A549 (cell line): ENCODE measurements around the gene FASTK.

Experiments used
- CEBPB ChIP-seq, 2 experiments: fragments of >200 bp in 1 of 2; sonication (Bioruptor Twin) in 1 of 2; formaldehyde crosslinking in 1 of 2; IDR thresholded peaks; 2 replicates each; pipeline ENCODE4 v1.6.1; 2012 to 2016
- CHD2 ChIP-seq: fragments of 150-350 bp; IDR thresholded peaks from 2 replicates; pipeline ENCODE4 v1.6.1; 2014; ENCODE audit warnings: low read length; ENCODE audit not compliant: partially characterized antibody
- ELK1 ChIP-seq: fragments of 150-350 bp; IDR thresholded peaks from 2 replicates; pipeline ENCODE4 v1.6.1; 2014; ENCODE audit warnings: low read depth, mild to moderate bottlenecking, low read length
- EP300 ChIP-seq, 2 experiments: fragments of >200 bp; sonication (Bioruptor Twin); formaldehyde crosslinking; IDR thresholded peaks; 2 replicates in 1 of 2; 3 replicates in 1 of 2; pipeline ENCODE4 v1.6.1; 2016 to 2017
- HOXA7 ChIP-seq: fragments of 250-450 bp; sonication (Bioruptor Pico); IDR thresholded peaks from 2 replicates; pipeline ENCODE4 v1.5.0; 2020; ENCODE audit warnings: mild to moderate bottlenecking, moderate library complexity
- JUN ChIP-seq, 2 experiments: fragments of >200 bp; sonication (Bioruptor Twin); formaldehyde crosslinking; IDR thresholded peaks; 2 replicates in 1 of 2; 3 replicates in 1 of 2; pipeline ENCODE4 v1.6.1; 2016 to 2017
- MYC ChIP-seq: IDR thresholded peaks from 2 replicates; pipeline ENCODE4 v1.6.1; 2012; ENCODE audit warnings: mild to moderate bottlenecking, inconsistent platforms, low read length, improper control_type of control experiment, borderline replicate concordance
- NR3C1 ChIP-seq: fragments of >200 bp; sonication (Bioruptor Twin); formaldehyde crosslinking; IDR thresholded peaks from 3 replicates; pipeline ENCODE4 v1.6.1; 2017
- POLR2A ChIP-seq: IDR thresholded peaks from 2 replicates; pipeline ENCODE4 v1.6.1; 2012; ENCODE audit warnings: mild to moderate bottlenecking, low read length
- POLR2AphosphoS2 ChIP-seq: conservative IDR thresholded peaks from 2 replicates; pipeline ENCODE4 v1.6.1; 2012; ENCODE audit warnings: low read length, improper control_type of control experiment, inconsistent platforms
- REST ChIP-seq: fragments of 200-600 bp; sonication (generic); IDR thresholded peaks from 2 replicates; pipeline ENCODE4 v1.6.1; 2016; ENCODE audit warnings: antibody characterized with exemption, mild to moderate bottlenecking, moderate library complexity
- RFX5 ChIP-seq: fragments of 450-650 bp; IDR thresholded peaks from 2 replicates; pipeline ENCODE4 v1.7.1; 2014; ENCODE audit warnings: antibody characterized with exemption, mild to moderate bottlenecking, moderate library complexity
- TF ChIP-seq, protein P1 (sequence below): fragments of >200 bp; sonication (Bioruptor Twin); formaldehyde crosslinking; IDR thresholded peaks from 3 replicates; pipeline ENCODE4 v1.5.1; 2016

DNA sequence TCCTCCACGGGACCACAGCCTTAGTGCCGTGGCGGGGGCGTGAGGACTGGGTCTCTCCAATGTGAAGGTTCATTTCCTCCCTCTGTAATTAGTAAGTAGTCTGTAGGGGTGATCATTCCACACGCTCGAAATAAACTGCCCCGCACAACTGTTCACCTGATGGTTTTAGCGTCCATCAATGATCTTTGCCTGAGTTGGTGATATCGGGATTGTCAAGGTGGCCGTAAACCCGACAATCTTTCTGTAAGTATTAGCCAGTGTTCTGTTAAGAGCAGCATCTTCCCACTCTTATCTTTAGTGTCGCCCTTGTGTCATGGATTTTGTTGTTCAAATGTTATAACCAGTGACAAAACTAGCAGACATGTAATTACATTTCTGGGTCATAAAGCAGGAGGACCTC, 23.4 kb upstream of the FASTK start:
- TF ChIP-seq, protein P1, sequence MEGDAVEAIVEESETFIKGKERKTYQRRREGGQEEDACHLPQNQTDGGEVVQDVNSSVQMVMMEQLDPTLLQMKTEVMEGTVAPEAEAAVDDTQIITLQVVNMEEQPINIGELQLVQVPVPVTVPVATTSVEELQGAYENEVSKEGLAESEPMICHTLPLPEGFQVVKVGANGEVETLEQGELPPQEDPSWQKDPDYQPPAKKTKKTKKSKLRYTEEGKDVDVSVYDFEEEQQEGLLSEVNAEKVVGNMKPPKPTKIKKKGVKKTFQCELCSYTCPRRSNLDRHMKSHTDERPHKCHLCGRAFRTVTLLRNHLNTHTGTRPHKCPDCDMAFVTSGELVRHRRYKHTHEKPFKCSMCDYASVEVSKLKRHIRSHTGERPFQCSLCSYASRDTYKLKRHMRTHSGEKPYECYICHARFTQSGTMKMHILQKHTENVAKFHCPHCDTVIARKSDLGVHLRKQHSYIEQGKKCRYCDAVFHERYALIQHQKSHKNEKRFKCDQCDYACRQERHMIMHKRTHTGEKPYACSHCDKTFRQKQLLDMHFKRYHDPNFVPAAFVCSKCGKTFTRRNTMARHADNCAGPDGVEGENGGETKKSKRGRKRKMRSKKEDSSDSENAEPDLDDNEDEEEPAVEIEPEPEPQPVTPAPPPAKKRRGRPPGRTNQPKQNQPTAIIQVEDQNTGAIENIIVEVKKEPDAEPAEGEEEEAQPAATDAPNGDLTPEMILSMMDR = no peak
- TF ChIP-seq RFX5 (no peak), CEBPB (IDR thresholded peaks at IDR 0.05) (no peak), POLR2AphosphoS2 (no peak), MYC (no peak), POLR2A (no peak), HOXA7 (CRISPR knock-in tag) (no peak), REST (no peak), ELK1 (no peak), JUN (IDR thresholded peaks at IDR 0.05) (no peak), NR3C1 (no peak), CHD2 (no peak), EP300 (IDR thresholded peaks at IDR 0.05) (no peak)
